Fibroblast of the conjunctiva (primary cell): ENCODE results near the gene AGTR1.
"Not testable (repeated sequence)": the region's sequence is repeated elsewhere in the genome, so short reads cannot be mapped to it uniquely, and the experiment has no call there.

Experiments
- DNase-seq: peaks from one replicate; pipeline ENCODE4 v3.0.0-alpha.2; 2010; ENCODE audit warnings: low read depth

AGTR1 gene

GRCh38 chr3:148718982-148719862 lies 21.5 kb downstream of the AGTR1 start:
- no peak for DNase-seq

GRCh38 chr3:148720873-148721272 lies 23.2 kb downstream of the AGTR1 start:
- no peak for DNase-seq

DNA sequence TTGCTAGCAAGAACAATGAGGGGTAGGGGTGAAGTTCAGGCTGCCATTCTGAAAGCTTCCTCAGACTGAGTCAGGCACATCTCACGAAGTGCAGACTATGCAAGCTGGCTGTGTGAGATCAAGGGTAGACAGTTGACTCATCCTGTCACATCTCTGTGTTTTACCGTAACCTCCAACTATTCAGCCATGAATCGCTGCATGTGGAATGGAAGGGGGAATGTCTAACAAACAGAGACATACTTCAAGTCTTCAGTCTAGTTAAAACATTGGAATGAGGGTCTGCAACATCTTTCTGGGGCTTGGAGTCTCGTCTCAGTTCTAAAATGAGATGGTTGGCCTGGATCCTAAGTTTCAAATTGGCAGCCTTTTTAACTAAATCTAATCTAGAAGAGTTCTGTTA lies 25.9 kb downstream of the AGTR1 start:
- no peak for DNase-seq

DNA sequence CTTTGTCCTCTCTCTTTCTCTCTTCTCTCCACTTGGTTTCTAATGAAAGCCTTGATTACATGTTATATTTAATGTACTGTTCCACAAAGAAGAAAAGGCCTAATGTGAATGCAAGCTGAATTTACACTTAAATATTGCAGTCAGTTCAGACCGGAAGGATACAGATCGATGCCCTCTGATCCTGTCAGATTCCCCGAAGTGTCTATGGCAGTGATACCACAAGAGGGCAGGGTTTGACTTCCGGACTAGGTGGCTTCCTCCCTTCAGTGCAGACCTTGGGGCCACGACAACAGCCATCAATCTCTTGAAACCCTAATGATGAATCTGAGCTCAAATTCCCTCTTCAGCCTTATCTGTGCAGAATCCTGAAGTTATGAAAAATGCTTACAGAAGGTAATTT lies 29.5 kb downstream of the AGTR1 start:
- peak; percentile 5 for DNase-seq

- DNase-seq: no peak
These were observed 31.1 kb downstream of the AGTR1 start for GRCh38 chr3:148728753-148729152.

- no peak for DNase-seq
These were observed 31.9 kb downstream of the AGTR1 start for GRCh38 chr3:148729476-148730055.

DNA sequence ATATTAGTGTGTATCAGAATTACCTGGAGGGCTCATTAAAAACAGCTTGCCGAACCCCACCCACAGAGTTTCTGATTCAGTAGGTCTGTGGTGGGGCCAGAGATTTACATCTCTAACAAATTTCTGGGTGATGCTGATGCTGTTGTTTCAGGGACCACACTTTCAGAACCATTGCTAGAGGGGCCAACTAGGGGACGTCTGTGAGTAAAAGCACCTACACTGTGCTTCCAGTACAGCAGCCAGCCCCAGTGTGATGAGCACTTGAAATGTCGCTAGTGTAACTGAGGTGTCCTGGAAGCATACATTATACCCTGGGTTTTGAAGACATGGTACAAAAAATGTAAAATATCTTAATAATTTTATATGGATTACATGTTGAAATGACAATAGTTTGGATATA lies 33.0 kb downstream of the AGTR1 start:
- DNase-seq: no peak

DNA sequence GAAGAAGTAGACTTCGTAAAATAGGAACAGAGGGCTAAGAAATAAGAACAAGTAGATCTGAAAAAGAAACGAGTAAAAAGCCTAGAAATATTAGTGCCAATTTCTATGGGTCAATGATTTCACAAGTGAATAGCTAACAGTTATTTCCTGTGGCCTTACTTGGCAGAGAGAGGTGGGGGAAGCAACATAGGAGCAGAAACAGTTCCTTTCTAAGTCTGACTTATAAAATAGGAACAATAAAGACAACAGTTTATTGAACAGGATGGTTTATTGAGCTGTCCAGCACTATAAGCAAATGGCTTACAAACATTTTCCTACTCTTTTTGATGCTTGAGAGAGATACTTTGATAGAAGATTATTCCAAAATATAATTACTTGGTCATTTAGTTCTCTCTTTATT lies 37.9 kb downstream of the AGTR1 start:
- no peak for DNase-seq

DNA sequence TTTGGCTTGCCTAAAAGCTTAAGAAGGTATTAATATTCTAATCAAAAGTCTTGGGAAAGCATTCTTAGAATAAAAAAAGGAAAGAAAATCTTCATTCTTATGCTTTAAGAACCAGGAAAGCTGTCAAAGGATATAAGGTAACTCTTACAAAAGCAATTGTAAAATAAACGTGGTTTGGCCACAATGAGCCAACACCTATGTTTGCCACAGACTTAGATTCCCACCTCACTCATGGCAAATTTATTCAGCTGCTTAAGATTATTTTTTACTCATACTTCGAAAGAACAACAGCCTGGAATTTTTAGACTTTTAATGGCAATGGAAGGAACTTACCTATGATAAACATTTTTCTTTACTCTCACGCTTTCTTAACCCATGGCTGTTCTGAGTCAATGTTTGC lies 38.4 kb downstream of the AGTR1 start:
- DNase-seq: no peak

GRCh38 chr3:148737104-148737530 lies 39.4 kb downstream of the AGTR1 start:
- DNase-seq: no peak

DNA sequence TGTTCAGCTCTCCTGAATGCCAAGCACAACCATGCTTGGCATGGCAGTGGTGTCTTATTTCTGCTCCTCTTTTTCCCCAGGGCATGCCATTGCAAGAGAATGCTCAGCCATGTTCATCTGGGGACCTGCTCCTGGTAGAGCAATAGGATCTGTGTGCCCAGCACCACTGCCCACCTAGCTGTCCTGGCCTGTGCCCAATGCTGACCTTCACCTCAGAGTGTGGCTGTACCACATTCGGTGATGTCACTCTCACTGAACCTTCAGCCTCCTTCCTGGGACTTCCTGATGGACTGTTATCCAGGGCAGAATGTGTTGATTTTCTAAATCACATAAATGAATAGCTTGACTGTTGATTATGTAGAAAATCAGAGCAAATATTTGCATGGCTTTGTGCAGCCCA lies 42.0 kb downstream of the AGTR1 start:
- no peak for DNase-seq

DNA sequence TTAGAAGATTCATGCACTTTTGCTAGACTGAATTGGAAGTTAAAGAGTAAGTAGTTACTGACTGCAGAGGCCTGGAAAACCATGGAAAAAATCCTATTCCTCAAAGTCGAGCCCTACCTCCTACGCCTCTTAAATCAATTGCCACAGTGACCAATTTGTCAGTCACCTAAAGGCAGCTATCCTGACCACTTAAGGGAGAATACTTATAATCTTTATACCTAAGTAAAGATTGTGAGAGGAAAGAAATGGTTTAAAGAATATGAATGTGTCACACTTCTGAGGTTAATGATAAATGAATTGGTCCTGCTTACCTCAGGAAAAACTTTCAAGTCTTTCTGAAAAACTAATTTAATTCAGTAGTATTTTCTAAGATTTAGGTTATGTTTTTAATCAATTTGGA lies 42.6 kb downstream of the AGTR1 start:
- no peak for DNase-seq

DNA sequence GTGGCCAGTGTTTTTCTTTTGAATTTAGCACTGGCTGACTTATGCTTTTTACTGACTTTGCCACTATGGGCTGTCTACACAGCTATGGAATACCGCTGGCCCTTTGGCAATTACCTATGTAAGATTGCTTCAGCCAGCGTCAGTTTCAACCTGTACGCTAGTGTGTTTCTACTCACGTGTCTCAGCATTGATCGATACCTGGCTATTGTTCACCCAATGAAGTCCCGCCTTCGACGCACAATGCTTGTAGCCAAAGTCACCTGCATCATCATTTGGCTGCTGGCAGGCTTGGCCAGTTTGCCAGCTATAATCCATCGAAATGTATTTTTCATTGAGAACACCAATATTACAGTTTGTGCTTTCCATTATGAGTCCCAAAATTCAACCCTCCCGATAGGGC lies 43.5 kb downstream of the AGTR1 start:
- no peak for DNase-seq

DNA sequence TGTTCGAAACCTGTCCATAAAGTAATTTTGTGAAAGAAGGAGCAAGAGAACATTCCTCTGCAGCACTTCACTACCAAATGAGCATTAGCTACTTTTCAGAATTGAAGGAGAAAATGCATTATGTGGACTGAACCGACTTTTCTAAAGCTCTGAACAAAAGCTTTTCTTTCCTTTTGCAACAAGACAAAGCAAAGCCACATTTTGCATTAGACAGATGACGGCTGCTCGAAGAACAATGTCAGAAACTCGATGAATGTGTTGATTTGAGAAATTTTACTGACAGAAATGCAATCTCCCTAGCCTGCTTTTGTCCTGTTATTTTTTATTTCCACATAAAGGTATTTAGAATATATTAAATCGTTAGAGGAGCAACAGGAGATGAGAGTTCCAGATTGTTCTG lies 44.4 kb downstream of the AGTR1 start:
- DNase-seq: no peak

- DNase-seq: no peak
These were observed 48.4 kb downstream of the AGTR1 start for GRCh38 chr3:148746053-148746452.

GRCh38 chr3:148748283-148748682 lies 50.6 kb downstream of the AGTR1 start:
- DNase-seq: no peak

GRCh38 chr3:148750296-148750695 lies 52.6 kb downstream of the AGTR1 start:
- DNase-seq: no peak

GRCh38 chr3:148751461-148751860 lies 53.8 kb downstream of the AGTR1 start:
- no peak for DNase-seq

GRCh38 chr3:148753385-148753784 lies 55.7 kb downstream of the AGTR1 start:
- DNase-seq: not testable (repeated sequence)

DNA sequence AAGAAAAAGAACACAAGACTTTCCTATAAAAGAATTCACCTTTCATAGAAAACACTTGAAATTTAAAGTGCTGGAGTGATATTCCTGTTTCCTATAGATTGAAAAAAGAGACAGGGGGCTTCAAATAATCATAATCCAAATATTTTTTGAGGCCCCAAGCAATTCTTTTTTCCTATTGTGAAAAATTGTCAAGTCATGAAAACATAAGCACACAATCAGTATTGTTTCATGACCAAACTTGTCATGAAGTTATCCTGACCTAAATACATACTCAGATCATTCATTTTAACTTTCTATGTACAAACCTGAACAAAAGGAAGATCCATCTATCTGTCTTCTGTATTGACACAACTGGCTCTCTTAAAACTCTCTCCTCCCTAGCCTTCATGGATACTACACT lies 57.9 kb downstream of the AGTR1 start:
- DNase-seq: no peak

DNA sequence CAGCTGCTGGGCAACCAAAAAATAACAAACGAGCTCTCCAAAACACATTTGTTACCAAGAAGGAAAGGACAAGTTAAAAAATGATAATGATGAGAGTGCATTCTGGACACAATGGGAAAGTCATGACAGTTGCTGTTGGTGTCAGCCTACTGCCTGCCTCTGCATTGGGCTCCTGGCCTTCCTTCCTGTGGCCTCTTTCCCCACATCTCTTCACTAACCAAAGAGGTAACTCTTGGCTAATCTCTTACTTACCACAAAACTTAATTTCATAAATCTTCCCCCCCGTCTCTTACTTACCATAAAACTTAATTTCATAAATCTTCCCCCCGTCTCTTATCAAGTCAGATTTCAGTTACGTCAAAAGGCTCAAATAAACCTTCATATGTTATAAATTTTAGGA lies 58.6 kb downstream of the AGTR1 start:
- no peak for DNase-seq

DNA sequence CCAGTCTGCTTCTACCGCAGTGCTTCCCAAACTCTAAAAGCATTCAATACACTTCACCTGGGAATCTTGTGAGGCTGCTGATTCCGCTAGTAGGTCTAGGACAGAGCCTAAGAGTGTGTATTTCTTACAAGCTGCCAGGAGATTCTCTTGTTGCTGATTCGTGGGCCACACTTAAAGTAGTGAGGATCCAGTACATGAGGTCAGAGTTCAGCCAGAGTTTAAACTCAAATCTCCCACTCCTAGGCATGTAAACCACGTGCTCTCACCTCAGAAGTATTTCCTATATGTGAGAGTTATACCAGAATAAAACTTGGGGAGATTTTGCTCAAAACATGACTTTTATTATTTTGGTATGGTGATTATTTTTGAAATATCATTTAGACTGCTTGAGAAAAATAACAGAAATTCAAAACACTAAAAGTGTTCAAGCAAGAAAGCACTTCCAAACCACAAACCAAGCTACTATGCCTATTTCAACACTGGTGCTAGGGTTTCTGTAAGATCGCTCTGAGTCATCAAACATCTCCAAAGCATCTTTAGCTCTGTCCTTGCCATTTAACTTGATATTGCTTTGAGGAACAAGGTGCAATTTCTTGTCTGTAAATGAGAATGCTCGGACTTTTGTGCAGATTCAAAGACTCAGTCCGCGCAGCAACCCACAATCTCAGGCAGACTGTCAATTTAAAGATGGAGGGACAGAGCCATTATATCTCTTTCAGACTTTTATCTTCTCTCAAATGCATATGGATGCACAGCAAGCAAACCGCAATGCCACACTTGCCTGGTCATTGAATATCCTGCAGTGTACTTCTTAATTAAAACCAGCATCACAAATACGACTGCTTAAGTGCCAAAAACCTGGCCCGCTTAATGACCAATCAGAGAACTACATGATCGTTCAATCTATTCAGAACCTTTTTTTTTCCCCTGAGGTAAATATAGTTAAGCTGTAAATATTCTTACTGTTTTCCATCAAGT lies 59.8 kb downstream of the AGTR1 start:
- DNase-seq: peak; percentile 68
